Astrocyte (in vitro differentiated cells and primary cell): ENCODE data around the gene IL34.

ENCODE experiments used
- EZH2 ChIP-seq: IDR thresholded peaks from 2 replicates; pipeline ENCODE4 v1.6.1; 2012; ENCODE audit warnings: mild to moderate bottlenecking, low read length, inconsistent platforms; ENCODE audit not compliant: insufficient read depth
- TF ChIP-seq, protein P1 (sequence below): IDR thresholded peaks from 2 replicates; pipeline ENCODE4 v1.5.1; 2011; ENCODE audit warnings: low read depth, mild to moderate bottlenecking, inconsistent platforms, low read length, moderate library complexity; ENCODE audit not compliant: insufficient read depth

DNA sequence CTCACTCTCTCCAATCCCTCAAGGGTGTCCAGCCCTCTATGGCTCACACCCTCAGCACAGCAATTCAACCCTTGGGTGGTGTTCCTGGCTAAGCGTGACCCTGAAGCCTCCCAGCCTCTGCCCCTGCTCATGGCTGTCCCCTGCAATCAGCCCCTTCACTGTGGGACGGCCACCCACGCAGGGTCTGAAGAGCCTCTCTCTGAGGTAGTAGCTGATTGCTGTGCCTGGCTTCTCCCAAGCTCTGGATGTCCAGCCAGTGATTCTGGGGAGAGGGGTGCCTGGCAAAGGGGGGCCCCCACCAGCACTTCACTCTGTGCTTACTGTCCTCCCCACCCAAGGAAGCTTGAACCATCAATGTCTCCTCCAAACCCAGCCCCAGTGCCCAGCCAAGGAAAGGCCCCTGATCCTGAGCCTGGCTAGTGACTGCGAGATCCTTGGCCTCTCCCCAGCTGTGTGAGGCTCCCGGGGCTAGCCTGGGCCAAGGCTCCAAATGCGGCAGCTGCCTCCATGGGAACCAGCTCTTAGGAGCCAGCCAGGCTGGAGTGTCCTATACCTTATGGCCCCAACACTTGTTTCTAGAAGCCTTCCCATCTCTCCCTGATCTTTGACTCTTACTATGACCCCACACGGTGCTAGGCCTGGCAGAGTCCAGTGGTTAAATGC lies 29.6 kb downstream of the IL34 start:
- TF ChIP-seq, protein P1, sequence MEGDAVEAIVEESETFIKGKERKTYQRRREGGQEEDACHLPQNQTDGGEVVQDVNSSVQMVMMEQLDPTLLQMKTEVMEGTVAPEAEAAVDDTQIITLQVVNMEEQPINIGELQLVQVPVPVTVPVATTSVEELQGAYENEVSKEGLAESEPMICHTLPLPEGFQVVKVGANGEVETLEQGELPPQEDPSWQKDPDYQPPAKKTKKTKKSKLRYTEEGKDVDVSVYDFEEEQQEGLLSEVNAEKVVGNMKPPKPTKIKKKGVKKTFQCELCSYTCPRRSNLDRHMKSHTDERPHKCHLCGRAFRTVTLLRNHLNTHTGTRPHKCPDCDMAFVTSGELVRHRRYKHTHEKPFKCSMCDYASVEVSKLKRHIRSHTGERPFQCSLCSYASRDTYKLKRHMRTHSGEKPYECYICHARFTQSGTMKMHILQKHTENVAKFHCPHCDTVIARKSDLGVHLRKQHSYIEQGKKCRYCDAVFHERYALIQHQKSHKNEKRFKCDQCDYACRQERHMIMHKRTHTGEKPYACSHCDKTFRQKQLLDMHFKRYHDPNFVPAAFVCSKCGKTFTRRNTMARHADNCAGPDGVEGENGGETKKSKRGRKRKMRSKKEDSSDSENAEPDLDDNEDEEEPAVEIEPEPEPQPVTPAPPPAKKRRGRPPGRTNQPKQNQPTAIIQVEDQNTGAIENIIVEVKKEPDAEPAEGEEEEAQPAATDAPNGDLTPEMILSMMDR = no peak
- no peak for TF ChIP-seq EZH2
